GM19397 (cell line): ENCODE data around the gene SEPTIN6.
A peak's percentile ranks its signal among the peaks of the same experiment; 100 is the strongest.
"Not testable (repeated sequence)": the region's sequence is repeated elsewhere in the genome, so short reads cannot be mapped to it uniquely, and the experiment has no call there.

Experiments used
- ATAC-seq: cut with Tn5 transposase; IDR thresholded peaks from one replicate; pipeline ENCODE4 v1.9.1; 2021; ENCODE audit warnings: mild to moderate bottlenecking, moderate library complexity; ENCODE audit not compliant: unreplicated experiment

The SEPTIN6 gene

DNA sequence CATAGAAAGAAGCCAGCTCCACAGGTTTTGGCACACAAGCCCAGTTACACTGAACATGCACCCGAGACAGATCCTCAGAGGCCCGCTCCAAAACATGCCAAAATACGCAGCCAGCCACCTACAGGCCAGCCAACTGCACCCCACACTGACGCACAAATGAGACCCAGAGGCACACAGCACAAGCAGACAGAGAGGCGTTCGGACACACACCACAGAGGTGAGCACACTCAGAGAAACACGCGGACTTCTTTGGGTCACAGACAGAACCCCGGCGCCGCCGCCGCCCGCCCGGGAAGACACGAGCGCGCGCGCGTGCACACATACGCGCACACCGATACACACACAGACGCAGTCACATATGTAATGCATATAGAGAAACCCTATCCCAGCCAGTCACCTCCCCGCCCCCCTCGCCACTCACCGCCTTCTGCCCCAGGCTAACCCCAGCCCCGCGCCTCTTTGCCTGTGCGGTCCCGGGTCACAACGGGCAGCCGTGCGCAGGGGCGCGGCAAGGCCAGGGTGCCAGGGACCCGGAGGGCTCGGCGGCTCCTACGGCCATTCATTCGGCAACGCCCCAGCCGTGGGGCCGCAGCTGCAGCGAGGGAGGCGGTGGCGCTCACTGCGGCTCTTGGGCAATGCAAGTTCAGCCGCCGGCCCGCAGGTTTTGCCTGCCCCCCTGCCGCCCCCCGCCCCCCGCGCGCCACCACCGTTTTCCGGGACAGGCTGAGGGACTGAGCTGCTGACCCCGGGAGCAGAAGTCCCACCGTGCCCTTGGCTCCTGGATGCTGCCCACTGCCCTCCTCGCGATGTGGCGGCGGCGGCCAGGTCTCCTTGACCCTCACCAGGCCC lies 553 bp downstream of the SEPTIN6 start:
- ATAC-seq = no peak

- no peak for ATAC-seq
These were observed 1.8 kb downstream of the SEPTIN6 start for GRCh38 chrX:119690921-119691716.

DNA sequence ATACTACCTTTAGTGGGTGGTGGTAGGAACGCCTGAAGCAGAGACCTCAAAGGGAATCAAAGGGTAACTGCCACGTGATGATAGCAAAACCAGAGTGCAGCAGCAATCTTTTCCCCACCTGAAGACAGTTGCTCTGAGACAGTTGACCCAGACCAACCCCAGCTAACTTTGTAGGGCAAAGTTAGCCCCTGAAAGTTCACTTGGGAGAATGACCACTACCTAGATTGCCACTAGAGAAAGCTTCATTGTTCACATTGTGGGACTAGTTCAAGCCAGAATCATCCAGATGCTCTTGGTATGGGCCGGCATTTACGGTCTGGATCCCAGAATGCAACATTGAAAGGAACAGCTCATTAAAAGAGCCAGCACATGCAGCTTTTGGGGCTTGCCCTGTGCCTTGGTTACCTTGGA lies 4.1 kb downstream of the SEPTIN6 start:
- no peak for ATAC-seq

- ATAC-seq = no peak
These were observed 5.1 kb downstream of the SEPTIN6 start for GRCh38 chrX:119687661-119688413.

- peak; percentile 53 for ATAC-seq
These were observed 6.8 kb downstream of the SEPTIN6 start for GRCh38 chrX:119686087-119686691.

DNA sequence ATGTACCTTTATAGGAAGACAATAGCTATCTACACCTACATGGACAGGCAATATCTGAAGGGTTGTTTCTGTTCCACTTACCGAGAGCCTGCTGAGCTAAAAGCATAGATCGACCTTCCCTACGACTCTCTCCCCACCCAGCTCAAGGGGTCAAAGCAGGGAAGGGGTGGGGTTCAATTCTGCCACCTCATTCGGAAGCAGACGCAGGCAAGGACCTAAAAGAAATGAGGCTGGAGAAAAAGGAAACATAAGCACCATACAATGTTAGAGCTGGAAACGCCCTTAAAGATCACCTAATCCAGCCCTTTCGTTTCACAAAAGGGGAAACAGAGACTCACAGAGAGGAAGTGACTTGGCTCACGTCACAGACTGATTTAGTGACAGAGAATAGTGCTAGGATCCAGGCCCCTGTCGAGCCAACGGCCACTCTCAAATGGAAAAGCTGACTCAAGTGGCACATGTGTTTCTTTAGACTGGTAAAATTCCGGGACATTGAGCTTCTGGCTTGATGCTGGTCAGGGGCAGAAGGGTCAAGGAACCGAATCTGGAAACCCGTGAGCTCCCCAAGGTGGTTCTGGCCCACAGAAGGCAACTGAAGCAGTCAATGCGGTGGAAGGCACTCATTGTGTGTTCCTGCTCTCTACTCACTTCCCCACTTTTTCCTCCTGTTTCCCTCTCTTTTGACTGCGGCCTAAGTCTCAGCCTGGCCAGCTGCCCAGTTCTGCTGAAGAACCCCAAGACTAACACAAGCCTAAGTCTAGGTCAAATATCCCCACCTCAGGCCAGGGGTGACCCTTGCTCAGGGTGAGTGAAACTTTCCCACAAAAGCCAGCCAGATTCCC lies 7.5 kb downstream of the SEPTIN6 start:
- ATAC-seq = peak; percentile 37

GRCh38 chrX:119684916-119685224 lies 8.1 kb downstream of the SEPTIN6 start:
- no peak for ATAC-seq

- not testable (repeated sequence) for ATAC-seq
These were observed 8.7 kb downstream of the SEPTIN6 start for GRCh38 chrX:119684312-119684711.

DNA sequence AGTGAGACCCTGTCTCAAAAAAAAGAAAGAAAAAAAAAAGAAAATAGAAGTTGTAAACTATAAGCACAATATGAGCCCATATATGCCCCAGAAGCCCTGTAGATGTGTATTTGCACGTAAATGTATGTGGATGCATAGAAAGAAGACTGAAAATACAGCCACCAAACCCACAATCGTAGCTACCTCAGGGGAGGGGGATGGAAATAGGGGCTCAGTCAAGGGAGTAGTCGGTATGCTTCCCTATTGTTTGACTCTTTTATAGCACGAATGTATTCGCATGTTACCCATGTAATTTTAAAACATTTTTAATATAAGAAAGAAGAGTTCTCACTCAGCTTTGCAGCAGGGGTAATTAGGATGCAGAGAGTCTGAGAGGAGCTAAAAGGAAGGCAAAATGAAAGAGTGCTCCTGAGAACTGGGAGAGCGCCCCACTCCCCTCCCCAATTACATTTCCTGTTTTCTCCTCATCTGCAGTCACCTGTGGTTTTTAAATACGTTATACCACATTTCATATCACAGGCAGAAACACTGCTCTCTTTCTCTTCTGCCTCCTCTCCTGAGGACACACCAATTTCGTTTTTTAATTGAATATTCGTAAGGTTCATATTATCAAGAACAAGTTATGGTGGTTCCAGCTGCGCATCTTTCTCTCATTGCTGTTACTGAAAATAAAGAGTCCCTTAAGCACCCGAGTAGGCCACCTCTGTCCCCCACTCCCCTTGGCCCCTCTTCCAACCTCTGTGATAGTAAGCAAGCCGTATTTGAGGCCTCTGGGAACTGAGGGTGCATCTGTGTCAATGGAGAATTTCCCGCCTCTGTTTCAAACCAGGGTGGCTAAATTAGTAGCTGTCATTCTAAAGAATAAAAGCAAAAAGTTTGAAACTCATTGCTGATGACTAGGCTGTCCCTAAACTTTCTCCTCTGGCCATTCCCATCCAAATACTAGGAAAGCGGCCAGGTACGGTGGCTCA lies 10.7 kb downstream of the SEPTIN6 start:
- ATAC-seq = no peak

- ATAC-seq = no peak
These were observed 15.3 kb downstream of the SEPTIN6 start for GRCh38 chrX:119677654-119677981.

- ATAC-seq = no peak
These were observed 15.9 kb downstream of the SEPTIN6 start for GRCh38 chrX:119676949-119677653.

GRCh38 chrX:119673336-119673735 lies 19.6 kb downstream of the SEPTIN6 start:
- ATAC-seq = no peak

GRCh38 chrX:119672426-119672825 lies 20.5 kb downstream of the SEPTIN6 start:
- ATAC-seq = no peak

DNA sequence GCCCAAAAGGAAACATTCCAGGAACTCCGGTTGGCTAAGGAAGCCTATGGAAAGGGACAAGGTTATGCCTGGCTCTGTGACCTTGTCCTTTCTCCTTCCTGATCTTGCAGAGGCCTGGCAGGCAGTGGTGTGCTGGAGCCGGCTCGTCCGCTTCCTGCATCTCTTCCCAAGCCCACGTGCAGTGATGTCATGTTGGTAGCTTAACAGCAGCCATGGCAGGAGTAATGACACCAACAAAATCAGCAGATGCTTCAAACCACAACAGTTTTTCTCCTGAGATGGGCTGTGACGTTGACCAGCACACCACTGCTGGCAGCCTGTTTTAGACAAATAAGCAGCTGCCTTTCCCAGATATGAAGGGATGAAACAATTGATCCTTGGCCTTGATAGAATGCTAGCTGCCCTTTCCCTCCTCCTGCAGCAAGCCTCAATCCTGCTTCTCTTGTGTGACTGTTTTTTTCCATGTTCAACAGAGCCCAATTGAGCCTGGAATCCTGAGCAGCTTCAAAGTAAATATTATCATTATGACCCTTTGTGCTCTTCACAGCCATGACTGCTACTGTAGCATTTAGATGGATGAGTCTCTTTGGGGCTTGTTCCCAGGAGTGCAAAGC lies 23.4 kb downstream of the SEPTIN6 start:
- no peak for ATAC-seq

GRCh38 chrX:119667111-119667878 lies 25.7 kb downstream of the SEPTIN6 start:
- no peak for ATAC-seq

- not testable (repeated sequence) for ATAC-seq
These were observed 28.1 kb downstream of the SEPTIN6 start for GRCh38 chrX:119664877-119665276.

- no peak for ATAC-seq
These were observed 31.5 kb downstream of the SEPTIN6 start for GRCh38 chrX:119661486-119661885.
